HG03280 (cell line): ENCODE data around the gene DHTKD1.
"Not testable (repeated sequence)": the region's sequence is repeated elsewhere in the genome, so short reads cannot be mapped to it uniquely, and the experiment has no call there.

Experiments used
- ATAC-seq: cut with Tn5 transposase; IDR thresholded peaks from one replicate; pipeline ENCODE4 v1.9.1; 2021; ENCODE audit warnings: mild to moderate bottlenecking, moderate library complexity; ENCODE audit not compliant: unreplicated experiment

Gene DHTKD1

DNA sequence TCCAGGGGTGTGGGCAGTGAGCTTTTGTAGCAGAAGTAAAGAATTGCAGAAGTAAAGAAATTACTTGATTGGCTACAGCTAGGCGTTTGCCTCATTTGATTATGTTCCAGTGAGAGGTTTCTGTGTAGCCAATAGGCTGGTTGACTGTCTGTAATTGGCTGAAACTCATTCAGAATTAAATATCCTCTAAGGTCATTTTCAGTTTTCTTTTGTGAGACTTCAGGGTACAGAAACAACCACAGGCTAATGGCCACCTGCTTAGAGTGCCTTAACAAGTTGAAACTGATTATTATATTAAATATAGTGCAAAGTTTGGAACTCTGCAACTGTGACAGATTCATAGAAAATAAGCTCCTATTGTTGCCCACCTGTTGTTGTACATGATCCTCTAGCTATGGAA, 71.3 kb downstream of the DHTKD1 start:
- ATAC-seq: no peak

DNA sequence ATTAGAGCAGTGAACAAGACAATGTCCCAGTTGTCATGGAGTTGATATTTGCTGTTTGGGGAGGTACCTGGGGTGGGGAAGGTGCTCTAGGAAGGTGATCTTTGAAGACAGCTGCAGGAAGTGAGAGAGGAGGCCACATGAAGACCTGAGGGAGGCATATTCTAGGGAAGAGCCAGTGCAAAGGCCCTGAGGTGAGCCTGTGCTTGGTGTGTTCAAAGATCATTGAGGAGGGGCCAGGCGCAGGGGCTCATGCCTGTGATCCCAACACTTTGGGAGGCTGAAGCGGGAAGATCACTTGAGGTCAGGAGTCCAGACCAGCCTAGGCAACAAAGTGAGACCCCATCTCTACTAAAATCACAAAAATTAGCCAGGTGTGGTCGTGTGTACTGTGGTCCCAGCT, 75.8 kb downstream of the DHTKD1 start:
- no peak for ATAC-seq

- no peak for ATAC-seq
Measured at GRCh38 chr10:12150163-12150562, 81.4 kb downstream of the DHTKD1 start.

GRCh38 chr10:12154516-12154915, 85.8 kb downstream of the DHTKD1 start:
- ATAC-seq: no peak

GRCh38 chr10:12156367-12157123, 87.8 kb downstream of the DHTKD1 start:
- ATAC-seq: no peak

DNA sequence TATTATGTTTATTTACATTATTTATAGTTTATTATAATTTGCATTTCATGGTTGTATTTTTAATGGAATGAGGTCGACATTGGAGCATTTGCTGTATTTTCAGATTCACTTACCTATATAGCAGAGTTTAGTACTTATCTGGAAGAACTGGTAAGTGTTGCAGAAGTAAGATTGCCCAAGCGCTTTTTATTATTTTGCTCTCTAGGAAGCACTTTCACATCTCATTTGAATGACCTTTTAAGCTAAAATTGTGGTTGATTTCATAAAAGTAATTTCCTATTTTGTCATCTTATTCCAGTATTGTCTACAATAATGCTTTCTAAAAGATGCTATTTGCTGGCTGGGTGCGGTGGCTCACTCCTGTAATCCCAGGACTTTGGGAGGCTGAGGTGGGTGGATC, 89.4 kb downstream of the DHTKD1 start:
- ATAC-seq: no peak

DNA sequence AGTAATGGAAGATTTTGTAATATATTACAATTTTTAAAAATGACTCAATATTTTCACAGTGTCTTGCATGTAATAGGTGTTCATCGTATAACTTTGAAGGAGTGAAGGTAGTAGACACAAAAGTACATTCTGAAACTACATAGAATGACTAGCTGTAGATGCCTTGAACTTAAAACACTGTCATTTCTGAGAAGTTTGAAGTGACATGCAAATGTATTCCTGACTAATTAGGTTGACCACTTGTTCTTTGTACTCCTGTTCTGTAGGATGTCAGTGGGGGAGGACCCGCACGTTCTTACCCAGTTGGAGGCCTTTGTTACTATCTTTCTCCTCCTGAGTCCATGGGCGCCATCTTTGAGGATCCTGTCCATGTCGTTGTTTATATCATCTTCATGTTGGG, 91.9 kb downstream of the DHTKD1 start:
- no peak for ATAC-seq

- no peak for ATAC-seq
Measured at GRCh38 chr10:12162927-12163326, 94.2 kb downstream of the DHTKD1 start.

DNA sequence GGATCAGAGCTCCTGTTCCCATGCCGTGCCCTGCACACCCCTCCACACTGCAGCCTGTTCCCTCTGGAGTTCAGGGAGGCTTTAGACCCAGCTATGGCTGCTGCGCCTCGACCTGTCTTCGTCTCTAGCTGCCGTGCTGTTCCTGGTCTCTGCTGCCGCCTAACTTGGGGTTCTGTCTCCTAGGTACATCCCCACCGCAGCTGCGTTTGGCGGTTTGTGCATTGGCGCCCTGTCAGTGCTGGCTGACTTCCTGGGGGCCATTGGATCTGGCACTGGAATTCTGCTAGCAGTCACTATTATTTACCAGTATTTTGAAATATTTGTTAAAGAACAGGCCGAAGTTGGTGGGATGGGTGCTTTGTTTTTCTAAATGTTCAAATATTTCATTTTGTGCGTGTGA, 95.3 kb downstream of the DHTKD1 start:
- no peak for ATAC-seq

GRCh38 chr10:12165036-12165435, 96.3 kb downstream of the DHTKD1 start:
- ATAC-seq: no peak

DNA sequence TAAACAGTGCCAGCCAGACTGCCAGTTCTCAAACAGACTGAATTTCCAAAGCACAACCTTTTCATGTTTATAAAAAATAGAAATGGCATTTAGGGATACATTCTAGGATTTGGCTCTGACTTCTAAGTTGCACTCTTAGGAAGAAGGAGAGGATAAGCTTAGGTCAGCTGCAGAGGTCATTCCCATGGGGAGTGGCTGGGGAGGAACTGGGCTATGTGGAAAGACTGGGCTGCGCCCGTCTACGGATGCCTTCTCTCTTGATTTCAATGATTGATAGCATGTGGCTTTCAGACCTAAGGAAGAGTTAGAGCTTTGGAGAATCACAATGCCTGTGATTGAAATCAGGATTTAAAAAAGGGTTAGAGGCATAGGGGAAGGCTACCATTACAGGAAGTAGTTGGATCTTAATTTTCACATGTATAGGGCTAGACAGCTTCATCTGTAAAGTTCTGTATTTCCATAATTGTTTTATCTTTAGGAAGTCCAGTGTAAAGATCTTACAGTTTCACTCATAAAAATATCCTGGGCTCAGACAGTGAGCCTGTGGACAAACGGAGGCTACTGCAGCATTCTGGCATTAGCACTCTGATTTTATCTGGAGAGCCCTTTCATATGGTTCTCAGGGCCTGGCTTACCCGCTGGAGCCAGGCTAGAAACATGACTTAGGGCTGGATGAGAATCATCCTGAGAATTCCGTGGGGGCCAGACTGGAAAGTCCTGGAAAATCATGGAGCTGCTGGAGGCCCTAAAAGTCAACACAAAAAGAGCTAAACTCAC, 97.4 kb downstream of the DHTKD1 start:
- ATAC-seq: no peak

DNA sequence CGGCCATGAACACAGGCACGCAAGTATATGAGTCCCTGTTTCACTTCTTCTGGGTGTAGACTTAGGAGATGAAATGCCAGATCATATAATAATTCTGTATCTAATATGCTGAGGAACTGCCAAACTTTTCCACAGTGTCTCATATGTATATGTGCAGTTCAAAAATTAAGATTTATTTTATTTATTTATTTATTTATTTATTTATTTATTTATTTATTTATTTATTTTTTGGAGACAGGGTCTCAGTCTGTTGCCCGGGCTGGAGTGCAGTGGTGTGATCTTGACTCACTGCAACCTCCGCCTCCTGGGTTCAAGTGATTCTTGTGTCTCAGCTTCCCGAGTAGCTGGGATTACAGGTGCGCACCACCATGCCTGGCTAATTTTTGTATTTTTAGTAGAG, 102.8 kb downstream of the DHTKD1 start:
- ATAC-seq: not testable (repeated sequence)
